Nephron (organoid): ENCODE data around the gene HOOK2.
A peak's percentile ranks its signal among the peaks of the same experiment; 100 is the strongest.

ENCODE experiments used
- H3K27ac Mint-ChIP-seq, 3 experiments: 2 replicates each; pipeline ENCODE4 v1.8.0; 2020; ENCODE audit warnings: mixed read lengths in 3 of 3, mild to moderate bottlenecking in 2 of 3, moderate library complexity in 1 of 3
- H3K27me3 Mint-ChIP-seq: 2 replicates; pipeline ENCODE4 v1.8.0; 2021; ENCODE audit warnings: low read depth, mild to moderate bottlenecking, moderate library complexity, mixed read lengths
- H3K36me3 Mint-ChIP-seq: 2 replicates; pipeline ENCODE4 v1.8.0; 2020; ENCODE audit warnings: low read depth, mixed read lengths
- H3K4me1 Mint-ChIP-seq: 2 replicates; pipeline ENCODE4 v1.8.0; 2020; ENCODE audit warnings: mixed read lengths
- H3K4me3 Mint-ChIP-seq, 3 experiments: 2 replicates each; pipeline ENCODE4 v1.8.0; 2020; ENCODE audit warnings: mild to moderate bottlenecking in 3 of 3, mixed read lengths in 3 of 3, moderate library complexity in 2 of 3
- H3K9me3 Mint-ChIP-seq: 2 replicates; pipeline ENCODE4 v1.8.0; 2020; ENCODE audit warnings: mixed read lengths
- TF ChIP-seq, protein P1 (sequence below), 3 experiments: fragments of 200-600 bp; sonication (generic); IDR thresholded peaks; one replicate each; pipeline ENCODE4 v1.5.0; 2021; ENCODE audit warnings: antibody characterized with exemption in 3 of 3; ENCODE audit not compliant: unreplicated experiment in 3 of 3

HOOK2 gene

DNA sequence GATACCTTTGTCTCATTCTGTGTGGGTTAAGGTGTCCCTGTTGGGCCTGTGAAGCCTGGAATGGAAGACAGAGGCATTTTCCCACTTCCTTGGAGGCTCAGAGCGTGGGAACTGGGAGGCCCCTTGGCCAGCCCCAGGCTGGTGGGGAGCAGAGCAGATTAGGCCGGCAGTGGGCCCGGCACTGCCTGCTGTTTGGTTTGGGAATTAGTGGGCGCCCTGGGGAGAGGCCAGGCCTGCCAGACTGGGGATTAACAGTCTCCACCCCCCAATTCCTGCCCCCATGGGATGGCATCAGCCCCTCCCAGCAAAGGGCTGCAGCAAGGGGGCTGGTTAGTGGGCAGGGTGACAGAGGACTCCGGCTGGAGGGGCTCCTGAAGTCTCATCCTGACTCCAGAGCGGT lies 26.9 kb downstream of the HOOK2 start:
- TF ChIP-seq, protein P1, sequence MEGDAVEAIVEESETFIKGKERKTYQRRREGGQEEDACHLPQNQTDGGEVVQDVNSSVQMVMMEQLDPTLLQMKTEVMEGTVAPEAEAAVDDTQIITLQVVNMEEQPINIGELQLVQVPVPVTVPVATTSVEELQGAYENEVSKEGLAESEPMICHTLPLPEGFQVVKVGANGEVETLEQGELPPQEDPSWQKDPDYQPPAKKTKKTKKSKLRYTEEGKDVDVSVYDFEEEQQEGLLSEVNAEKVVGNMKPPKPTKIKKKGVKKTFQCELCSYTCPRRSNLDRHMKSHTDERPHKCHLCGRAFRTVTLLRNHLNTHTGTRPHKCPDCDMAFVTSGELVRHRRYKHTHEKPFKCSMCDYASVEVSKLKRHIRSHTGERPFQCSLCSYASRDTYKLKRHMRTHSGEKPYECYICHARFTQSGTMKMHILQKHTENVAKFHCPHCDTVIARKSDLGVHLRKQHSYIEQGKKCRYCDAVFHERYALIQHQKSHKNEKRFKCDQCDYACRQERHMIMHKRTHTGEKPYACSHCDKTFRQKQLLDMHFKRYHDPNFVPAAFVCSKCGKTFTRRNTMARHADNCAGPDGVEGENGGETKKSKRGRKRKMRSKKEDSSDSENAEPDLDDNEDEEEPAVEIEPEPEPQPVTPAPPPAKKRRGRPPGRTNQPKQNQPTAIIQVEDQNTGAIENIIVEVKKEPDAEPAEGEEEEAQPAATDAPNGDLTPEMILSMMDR (IDR thresholded peaks at IDR 0.05; ENCODE audit: unreplicated experiment in 3 of 3) = no peak
- Mint-ChIP-seq H3K27ac (no peak overlapping the region), H3K4me1 (no peaks in the 10 kb centered on the region), H3K4me3 (no peak overlapping the region), H3K9me3 (peaks cover 4% of the 10 kb centered on the region), H3K27me3 (peaks cover 56% of the 10 kb centered on the region), H3K36me3 (peaks cover 41% of the 10 kb centered on the region)

DNA sequence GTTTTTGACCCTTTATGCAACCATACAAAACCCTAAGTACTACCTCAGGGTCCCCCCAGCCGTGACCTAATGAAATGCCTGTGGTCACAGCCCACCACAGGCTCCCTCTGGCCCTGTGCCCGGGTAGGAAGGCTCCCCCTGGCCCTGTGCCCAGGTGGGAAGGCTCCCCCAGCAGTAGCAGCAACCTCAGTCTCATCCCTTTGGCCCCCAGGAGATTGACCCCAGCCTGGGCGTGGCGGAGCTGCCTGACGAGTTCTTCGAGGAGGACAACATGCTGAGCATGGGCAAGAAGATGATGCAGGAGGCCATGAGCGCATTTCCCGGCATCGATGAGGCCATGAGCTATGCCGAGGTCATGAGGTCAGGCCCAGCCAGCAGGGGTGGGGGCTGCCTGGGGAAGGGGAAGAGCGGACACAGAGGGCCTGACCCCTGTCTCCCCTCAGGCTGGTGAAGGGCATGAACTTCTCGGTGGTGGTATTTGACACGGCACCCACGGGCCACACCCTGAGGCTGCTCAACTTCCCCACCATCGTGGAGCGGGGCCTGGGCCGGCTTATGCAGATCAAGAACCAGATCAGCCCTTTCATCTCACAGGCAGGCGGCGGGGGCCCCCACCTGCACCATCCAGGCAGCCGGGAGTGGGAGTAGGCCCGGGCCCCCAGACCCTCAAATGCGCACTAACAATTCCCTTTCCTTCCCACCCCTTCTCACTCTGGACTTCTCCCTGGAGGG lies 30.0 kb downstream of the HOOK2 start:
- TF ChIP-seq, protein P1 (IDR thresholded peaks at IDR 0.05; ENCODE audit: unreplicated experiment in 3 of 3) = no peak
- no peaks in the 10 kb centered on the region for H3K4me1 Mint-ChIP-seq
- H3K36me3 Mint-ChIP-seq = peaks cover 58% of the 10 kb centered on the region
- H3K27ac Mint-ChIP-seq = no peak overlapping the region
- no peak overlapping the region for H3K4me3 Mint-ChIP-seq
- peaks cover 4% of the 10 kb centered on the region for H3K9me3 Mint-ChIP-seq
- H3K27me3 Mint-ChIP-seq = peaks cover 25% of the 10 kb centered on the region

DNA sequence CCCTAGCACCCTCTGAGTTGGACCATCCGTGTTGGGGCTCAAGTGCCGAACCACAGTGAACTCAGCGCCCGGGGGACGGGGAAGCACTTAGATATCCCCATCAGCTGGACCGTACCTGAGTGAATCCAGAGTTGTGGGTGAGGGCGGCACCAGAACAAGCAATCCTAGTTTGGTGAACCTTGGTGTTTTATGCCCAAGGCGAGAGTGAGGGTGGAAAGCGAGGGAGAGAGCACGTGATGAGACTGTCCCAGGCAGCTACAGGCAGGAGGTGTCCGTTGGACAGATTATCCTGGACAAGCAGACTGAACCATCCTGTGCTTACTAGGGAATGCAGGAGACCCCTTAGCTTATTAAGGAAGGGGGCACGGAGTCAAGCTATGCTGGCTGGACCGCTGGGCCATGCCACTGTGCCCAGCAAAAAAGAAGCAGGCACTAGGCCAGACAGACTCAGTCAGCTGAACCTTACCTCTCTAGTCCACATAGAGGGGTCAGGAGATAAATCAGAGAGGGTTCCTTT lies 37.5 kb downstream of the HOOK2 start:
- TF ChIP-seq, protein P1 (IDR thresholded peaks at IDR 0.05; ENCODE audit: unreplicated experiment in 3 of 3) = no peak
- Mint-ChIP-seq H3K4me1 (peaks cover 28% of the 10 kb centered on the region), H3K9me3 (no peaks in the 10 kb centered on the region), H3K27me3 (no peaks in the 10 kb centered on the region), H3K4me3 (peak overlapping the region; percentile 98 to 100 (median 99)), H3K27ac (peak overlapping the region; percentile 97 to 98 (median 97)), H3K36me3 (peaks cover 29% of the 10 kb centered on the region)

DNA sequence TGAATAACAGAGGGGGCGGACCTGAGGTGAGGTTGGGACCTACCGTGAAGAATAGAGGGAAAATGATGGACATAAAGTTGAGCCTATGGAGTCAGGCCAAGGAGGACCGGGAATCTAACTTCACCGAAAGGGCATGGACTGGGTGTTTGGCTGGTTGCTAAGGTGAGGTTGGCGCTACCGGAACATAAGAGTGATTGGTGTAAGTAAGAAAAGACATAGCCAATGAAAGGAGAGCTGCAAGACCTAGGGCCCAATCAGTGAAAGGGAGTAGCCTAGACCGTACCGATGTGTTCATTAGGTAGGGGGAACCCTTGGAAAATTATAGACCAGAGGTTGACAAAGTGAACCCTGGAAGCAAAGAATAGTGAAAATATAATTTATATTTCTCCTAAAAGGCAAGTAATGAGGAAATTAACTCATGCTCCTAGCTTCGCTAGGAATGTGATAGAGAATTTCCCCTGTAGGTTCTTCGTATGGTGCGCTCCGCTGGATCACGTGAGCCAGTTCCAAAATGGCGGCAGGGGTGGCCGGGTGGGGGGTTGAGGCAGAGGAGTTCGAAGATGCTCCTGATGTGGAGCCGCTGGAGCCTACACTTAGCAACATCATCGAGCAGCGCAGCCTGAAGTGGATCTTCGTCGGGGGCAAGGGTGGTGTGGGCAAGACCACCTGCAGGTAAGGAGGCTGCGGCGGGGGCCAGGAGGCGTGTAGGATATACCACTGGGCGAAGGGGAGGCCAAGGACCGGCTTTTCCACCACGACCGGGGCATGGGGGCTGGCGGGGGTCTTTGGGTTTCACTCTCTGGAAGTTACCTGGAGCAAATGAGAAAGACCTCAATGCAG lies 38.1 kb downstream of the HOOK2 start, which contains the start of gene GET3:
Gene GET3 (plus strand): TSS at position 503 of the 840 bp plus-strand sequence. CDS start 9 bp downstream, at position 512.
- H3K9me3 Mint-ChIP-seq = no peaks in the 10 kb centered on the region
- TF ChIP-seq, protein P1 (IDR thresholded peaks at IDR 0.05; ENCODE audit: unreplicated experiment in 3 of 3) = no peak
- H3K4me1 Mint-ChIP-seq = peaks cover 32% of the 10 kb centered on the region
- peak within 1 kb of the TSS; percentile 97 to 98 (median 97) for H3K27ac Mint-ChIP-seq
- peak within 1 kb of the TSS; percentile 98 to 100 (median 99) for H3K4me3 Mint-ChIP-seq
- H3K27me3 Mint-ChIP-seq = no peaks in the 10 kb centered on the region
- H3K36me3 Mint-ChIP-seq = peaks cover 28% of the 10 kb centered on the region

DNA sequence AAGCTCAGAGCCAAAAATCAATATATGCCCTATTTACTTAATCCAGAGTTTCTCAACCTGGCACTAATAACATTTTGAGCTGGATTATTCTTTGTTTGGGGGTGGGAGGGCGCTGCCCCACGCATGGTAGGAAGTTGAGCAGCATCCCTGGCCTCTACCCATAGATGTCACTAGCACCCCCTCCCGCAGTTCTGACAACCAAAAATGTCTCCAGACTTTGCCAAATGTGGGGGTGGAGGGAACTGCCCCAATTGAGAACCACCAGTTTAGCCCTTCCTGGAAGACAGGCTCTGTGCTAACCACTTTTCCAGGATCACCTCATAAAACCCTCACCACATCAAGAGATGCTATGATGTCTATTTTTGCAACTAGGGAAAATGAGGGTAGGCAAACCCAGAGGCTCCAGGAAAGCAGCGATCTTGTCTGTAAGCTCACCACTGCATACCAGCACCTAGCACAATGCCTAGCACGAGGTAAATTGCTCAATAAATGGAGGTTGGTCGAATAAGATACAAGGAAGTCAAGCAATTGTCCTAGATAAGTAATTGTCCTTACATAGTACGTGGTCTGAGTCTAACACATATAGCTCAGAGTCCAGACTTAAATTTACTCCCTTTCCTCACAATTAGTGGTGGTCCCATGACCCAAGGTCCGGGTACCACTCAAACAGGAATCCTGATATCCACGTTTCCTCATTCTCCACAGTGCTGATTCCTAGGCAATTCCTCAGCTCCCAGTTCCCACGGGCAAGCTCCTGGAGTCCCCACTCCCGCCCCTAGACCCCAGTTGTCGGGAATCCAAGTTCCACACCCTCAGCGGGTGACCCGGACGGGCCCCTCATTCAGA lies 41.8 kb downstream of the HOOK2 start:
- no peaks in the 10 kb centered on the region for H3K9me3 Mint-ChIP-seq

More for the DNA sequence above, 41.8 kb downstream of the HOOK2 start:
- Mint-ChIP-seq H3K27me3 (no peaks in the 10 kb centered on the region), H3K4me3 (peak overlapping the region; percentile 91 to 94 (median 93)), H3K4me1 (peaks cover 41% of the 10 kb centered on the region), H3K36me3 (peaks cover 29% of the 10 kb centered on the region), H3K27ac (peak overlapping the region; percentile 79 to 95 (median 93))
- TF ChIP-seq, protein P1 (IDR thresholded peaks at IDR 0.05; ENCODE audit: unreplicated experiment in 3 of 3) = no peak
